Measurements from ENCODE around the gene MAPKBP1. TPM values are rescaled to one million over a fixed set of nuclear protein-coding genes. Genes with fewer than 3 reads are reported as not detected.

The MAPKBP1 gene
- total RNA-seq, 4 donors from 2014 or later = 35.3 to 64.4 (median 47.7) TPM

GRCh38 chr15:41832875-41833274, 58.6 kb downstream of the MAPKBP1 start:
- H3K4me3 ChIP-seq (ENCODE audit: low read depth, poor library complexity, severe bottlenecking) = no peak overlapping the region
- WGBS, 2 donors = 46 to 48% methylated on average over 3 of the region's 3 CpGs
- no peak for TF ChIP-seq POLR2A (IDR thresholded peaks at IDR 0.05)
- no peak for TF ChIP-seq CTCF (IDR thresholded peaks at IDR 0.05)
- peak in 1 of 2 donors; percentile 71 for DNase-seq (ENCODE audit: low spot score in 2 of 2)
- intact Hi-C loops (cut with DNase I; ENCODE audit: low total_unique reads) = no loop called here

- intact Hi-C loops (cut with DNase I; ENCODE audit: low total_unique reads) = no loop called here
- WGBS, 2 donors = 88 to 90% methylated on average over 3 of the region's 3 CpGs
- no peak for TF ChIP-seq POLR2A (IDR thresholded peaks at IDR 0.05)
- no peak overlapping the region for H3K4me3 ChIP-seq (ENCODE audit: low read depth, poor library complexity, severe bottlenecking)
- no peak for DNase-seq (ENCODE audit: low spot score in 2 of 2)
Observed at GRCh38 chr15:41834096-41834495, 59.8 kb downstream of the MAPKBP1 start.

GRCh38 chr15:41836073-41836472, 61.8 kb downstream of the MAPKBP1 start:
- no peak overlapping the region for H3K4me3 ChIP-seq (ENCODE audit: low read depth, poor library complexity, severe bottlenecking)
- WGBS, 2 donors = 76 to 80% methylated on average over 6 of the region's 6 CpGs
- intact Hi-C loops (cut with DNase I; ENCODE audit: low total_unique reads) = no loop called here
- TF ChIP-seq POLR2A (IDR thresholded peaks at IDR 0.05) = no peak
- TF ChIP-seq CTCF (IDR thresholded peaks at IDR 0.05) = no peak
- DNase-seq (ENCODE audit: low spot score in 2 of 2) = no peak

GRCh38 chr15:41836713-41837454, 62.6 kb downstream of the MAPKBP1 start:
- no peak for TF ChIP-seq POLR2A (IDR thresholded peaks at IDR 0.05)
- TF ChIP-seq CTCF (IDR thresholded peaks at IDR 0.05) = no peak
- DNase-seq (ENCODE audit: low spot score in 2 of 2) = no peak
- no peak overlapping the region for H3K4me3 ChIP-seq (ENCODE audit: low read depth, poor library complexity, severe bottlenecking)
- WGBS, 2 donors = 93 to 95% methylated on average over 23 of the region's 23 CpGs
- intact Hi-C loops (cut with DNase I; ENCODE audit: low total_unique reads) = no loop called here

GRCh38 chr15:41838400-41838897, 64.2 kb downstream of the MAPKBP1 start, which contains the start of gene PLA2G4B:
PLA2G4B (plus strand) TSS chr15:41838847; CDS start chr15:41838914, 67 bp downstream.
- H3K4me3 ChIP-seq (ENCODE audit: low read depth, poor library complexity, severe bottlenecking) = no peak within 1 kb of the TSS
- 58 to 70% methylated on average over 6 of the region's 6 CpGs for WGBS, 2 donors
- DNase-seq (ENCODE audit: low spot score in 2 of 2) = peak in 1 of 2 donors; percentile 79
- intact Hi-C loops (cut with DNase I; ENCODE audit: low total_unique reads) = no loop called here
- TF ChIP-seq CTCF (IDR thresholded peaks at IDR 0.05) = no peak

GRCh38 chr15:41839781-41840491, 65.7 kb downstream of the MAPKBP1 start:
- H3K4me3 ChIP-seq (ENCODE audit: low read depth, poor library complexity, severe bottlenecking) = no peak overlapping the region
- WGBS, 2 donors = 56 to 67% methylated on average over 16 of the region's 16 CpGs
- intact Hi-C loops (cut with DNase I; ENCODE audit: low total_unique reads) = no loop called here
- TF ChIP-seq POLR2A (IDR thresholded peaks at IDR 0.05) = no peak
- no peak for TF ChIP-seq CTCF (IDR thresholded peaks at IDR 0.05)
- no peak for DNase-seq (ENCODE audit: low spot score in 2 of 2)
